C1 segment of cervical spinal cord (tissue), 14 donors: ENCODE results near the gene BCAR1.
"Not testable (repeated sequence)": the region's sequence is repeated elsewhere in the genome, so short reads cannot be mapped to it uniquely, and the experiment has no call there.

ENCODE experiments used
- DNase-seq, 14 donors: peaks; one replicate each; lab custom pipeline; 2025; lab: John Stamatoyannopoulos, UW

Gene BCAR1

GRCh38 chr16:75205961-75206748 lies 45.3 kb downstream of the BCAR1 start:
- DNase-seq: not testable (repeated sequence)

- DNase-seq: not testable (repeated sequence)
These were observed 46.0 kb downstream of the BCAR1 start for GRCh38 chr16:75205438-75205837.

GRCh38 chr16:75204905-75205304 lies 46.5 kb downstream of the BCAR1 start:
- DNase-seq: not testable (repeated sequence)

GRCh38 chr16:75204410-75204758 lies 47.0 kb downstream of the BCAR1 start:
- DNase-seq: no peak

- no peak for DNase-seq
These were observed 47.6 kb downstream of the BCAR1 start for GRCh38 chr16:75203667-75204409.

- no peak for DNase-seq
These were observed 48.3 kb downstream of the BCAR1 start for GRCh38 chr16:75203096-75203495.

- DNase-seq: no peak
These were observed 49.3 kb downstream of the BCAR1 start for GRCh38 chr16:75202069-75202590.

GRCh38 chr16:75198135-75198600 lies 53.3 kb downstream of the BCAR1 start:
- no peak for DNase-seq

GRCh38 chr16:75197522-75198134 lies 53.8 kb downstream of the BCAR1 start:
- DNase-seq: no peak

GRCh38 chr16:75196836-75197235 lies 54.6 kb downstream of the BCAR1 start:
- no peak for DNase-seq

GRCh38 chr16:75195811-75196790 lies 55.3 kb downstream of the BCAR1 start:
- DNase-seq: no peak

GRCh38 chr16:75193730-75194444 lies 57.5 kb downstream of the BCAR1 start:
- DNase-seq: no peak

GRCh38 chr16:75193265-75193650 lies 58.2 kb downstream of the BCAR1 start:
- DNase-seq: no peak

GRCh38 chr16:75192606-75193264 lies 58.7 kb downstream of the BCAR1 start:
- no peak for DNase-seq

GRCh38 chr16:75189638-75190245 lies 61.7 kb downstream of the BCAR1 start:
- no peak for DNase-seq

GRCh38 chr16:75188832-75189477 lies 62.5 kb downstream of the BCAR1 start:
- no peak for DNase-seq

GRCh38 chr16:75181630-75182029 lies 69.8 kb downstream of the BCAR1 start:
- DNase-seq: no peak

- DNase-seq: no peak
These were observed 72.2 kb downstream of the BCAR1 start for GRCh38 chr16:75179208-75179607.
